BLaER1 treated with 17β-estradiol and CSF1 and Interleukin-3, amounts not matched to agents 10 nM and 100 nM (cell line): Measurements from ENCODE around the gene C20orf141.
A peak's percentile ranks its signal among the peaks of the same experiment; 100 is the strongest.
"Not testable (repeated sequence)": the region's sequence is repeated elsewhere in the genome, so short reads cannot be mapped to it uniquely, and the experiment has no call there.

Experiments used
- H3K27ac ChIP-seq, 11 experiments: shearing (Covaris generic); formaldehyde crosslinking; 2 replicates each; pipeline ENCODE4 v1.8.1; 2022
- H3K27me3 ChIP-seq, 11 experiments: shearing (Covaris generic); formaldehyde crosslinking; 2 replicates each; pipeline ENCODE4 v1.8.1; 2022
- H3K36me3 ChIP-seq, 11 experiments: shearing (Covaris generic); formaldehyde crosslinking; 2 replicates each; pipeline ENCODE4 v1.8.1; 2022
- H3K4me1 ChIP-seq, 10 experiments: shearing (Covaris generic); formaldehyde crosslinking; 2 replicates each; pipeline ENCODE4 v1.8.1; 2022
- H3K4me2 ChIP-seq, 11 experiments: shearing (Covaris generic); formaldehyde crosslinking; 2 replicates each; pipeline ENCODE4 v1.8.1; 2022
- H3K4me3 ChIP-seq, 10 experiments: shearing (Covaris generic); formaldehyde crosslinking; 2 replicates each; pipeline ENCODE4 v1.8.1; 2022
- H3K9ac ChIP-seq, 11 experiments: shearing (Covaris generic); formaldehyde crosslinking; 2 replicates each; pipeline ENCODE4 v1.8.1; 2022
- H3K9me3 ChIP-seq, 11 experiments: shearing (Covaris generic); formaldehyde crosslinking; replicated peaks in 1 of 11; 2 replicates each; pipeline ENCODE4 v1.8.1; 2022
- H4K20me1 ChIP-seq, 11 experiments: shearing (Covaris generic); formaldehyde crosslinking; 2 replicates each; pipeline ENCODE4 v1.8.1; 2022
- Cebpa-rat ChIP-seq, 11 experiments: shearing (Covaris generic); IDR thresholded peaks; 2 replicates each; pipeline ENCODE4 v1.8.1; 2022

Gene C20orf141

GRCh38 chr20:2814587-2815051 lies at the start of gene C20orf141:
TSS of gene C20orf141 (plus strand) at chr20:2814987. CDS start at chr20:2815185, 198 bp downstream.
- Histone ChIP-seq H3K4me1 (peaks cover 15 to 38% (median 26%) of the 10 kb centered on the region in 10 experiments), H3K4me2 (peak within 1 kb of the TSS; percentile 48 to 82 (median 70)), H3K36me3 (no peaks in the 10 kb centered on the region), H3K9me3 (peaks cover 0 to 19% (median 13%) of the 10 kb centered on the region in 11 experiments; a peak in 19 of 22 replicates), H3K27ac (peak within 1 kb of the TSS in 4 of 11 experiments; percentile 17 to 41 (median 18); a peak in 6 of 22 replicates), H4K20me1 (no peaks in the 10 kb centered on the region), H3K4me3 (no peak within 1 kb of the TSS), H3K9ac (peak within 1 kb of the TSS in 4 of 11 experiments; percentile 9 to 30 (median 18); a peak in 4 of 22 replicates), H3K27me3 (no peaks in the 10 kb centered on the region)
- no peak for TF ChIP-seq Cebpa-rat (IDR thresholded peaks at IDR 0.05)

DNA sequence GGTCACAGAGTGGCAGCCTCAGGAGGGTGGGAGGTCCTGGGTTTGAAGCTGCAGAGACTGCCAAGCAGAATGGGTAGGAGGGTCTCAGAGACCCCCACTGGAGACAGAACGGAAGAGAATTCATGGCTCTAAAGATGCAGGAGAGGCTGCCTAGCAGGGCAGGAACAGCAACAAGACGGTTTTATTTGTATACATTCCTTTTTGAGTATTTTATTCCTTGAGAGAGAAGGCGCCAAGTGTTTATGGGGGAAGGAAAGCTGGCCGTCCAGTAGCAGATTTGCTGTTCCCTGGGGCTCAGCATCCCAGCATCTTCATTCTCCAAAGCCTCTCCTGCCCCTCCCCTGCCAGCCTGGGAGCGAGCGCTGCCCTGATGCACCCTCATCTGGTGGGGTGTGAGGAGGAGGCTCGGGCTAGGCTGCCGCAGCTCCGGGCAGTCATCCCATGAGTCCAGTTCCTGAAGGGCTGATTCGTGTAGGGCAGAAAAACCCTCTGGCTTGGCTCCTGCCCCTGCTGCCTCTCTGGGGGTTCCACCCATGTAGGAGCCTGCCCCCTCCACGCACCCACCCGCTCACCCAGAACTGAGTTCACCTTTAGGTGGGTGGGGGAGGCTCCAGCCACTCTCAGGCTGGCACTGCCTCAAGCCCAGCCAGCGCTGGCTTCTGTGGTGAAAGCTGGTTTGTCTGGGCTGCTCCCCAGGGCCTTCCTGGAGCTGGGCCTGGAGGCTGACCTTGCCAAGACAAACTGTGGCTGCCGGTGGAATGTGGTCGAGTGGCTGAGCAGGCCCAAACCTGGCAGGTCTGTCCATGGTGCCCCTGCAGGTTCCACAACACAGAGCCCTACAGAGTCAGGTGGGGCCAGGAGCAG lies 46.8 kb upstream of the C20orf141 start:
- H3K27ac ChIP-seq = no peak overlapping the region
- H3K4me3 ChIP-seq = no peak overlapping the region
- no peak overlapping the region for H3K9ac ChIP-seq
- peak overlapping the region in 3 of 11 experiments; percentile 1 to 18 (median 12); a peak in 1 of 22 replicates for H3K4me2 ChIP-seq
- H3K36me3 ChIP-seq = no peaks in the 10 kb centered on the region
- TF ChIP-seq Cebpa-rat (IDR thresholded peaks at IDR 0.05) = no peak
- no peaks in the 10 kb centered on the region for H3K9me3 ChIP-seq
- peaks cover 0 to 15% (median 10%) of the 10 kb centered on the region in 10 experiments; a peak in 12 of 20 replicates for H3K4me1 ChIP-seq
- H3K27me3 ChIP-seq = no peaks in the 10 kb centered on the region
- H4K20me1 ChIP-seq = no peaks in the 10 kb centered on the region

DNA sequence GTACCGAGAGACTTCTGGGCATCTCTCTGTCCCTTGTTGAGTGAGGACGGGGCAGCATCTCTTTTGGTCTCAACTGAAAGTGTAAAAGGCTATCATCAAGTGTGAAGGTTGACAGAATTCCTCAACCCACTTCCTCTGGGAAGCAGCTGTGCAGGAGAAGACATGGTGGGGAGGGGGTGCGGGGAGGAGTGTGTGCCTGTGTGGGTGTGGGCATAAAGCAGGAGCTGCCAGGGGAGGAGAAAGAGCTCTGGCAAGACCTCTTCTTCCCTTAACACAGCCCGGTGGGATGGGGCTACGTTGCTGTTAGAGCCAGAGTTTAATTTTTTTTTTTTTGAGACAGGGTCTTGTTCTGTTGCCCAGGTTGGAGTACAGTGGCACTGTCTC lies 46.2 kb upstream of the C20orf141 start:
- peak overlapping the region in 3 of 11 experiments; percentile 1 to 18 (median 12); a peak in 1 of 22 replicates for H3K4me2 ChIP-seq
- H4K20me1 ChIP-seq = no peaks in the 10 kb centered on the region
- no peak overlapping the region for H3K4me3 ChIP-seq
- no peak overlapping the region for H3K27ac ChIP-seq
- no peak overlapping the region for H3K9ac ChIP-seq
- H3K4me1 ChIP-seq = peaks cover 0 to 15% (median 10%) of the 10 kb centered on the region in 10 experiments; a peak in 12 of 20 replicates
- no peak for TF ChIP-seq Cebpa-rat (IDR thresholded peaks at IDR 0.05)
- no peaks in the 10 kb centered on the region for H3K36me3 ChIP-seq
- no peaks in the 10 kb centered on the region for H3K27me3 ChIP-seq
- H3K9me3 ChIP-seq = no peaks in the 10 kb centered on the region

- not testable (repeated sequence) for H3K4me2 ChIP-seq, H3K27ac ChIP-seq, H3K9ac ChIP-seq
Observed at GRCh38 chr20:2770091-2770490, 44.7 kb upstream of the C20orf141 start.

GRCh38 chr20:2771631-2772080 lies 43.1 kb upstream of the C20orf141 start:
- Histone ChIP-seq H3K9ac (no peak overlapping the region), H3K4me1 (peaks cover 0 to 15% (median 10%) of the 10 kb centered on the region in 10 experiments; a peak in 12 of 20 replicates), H3K9me3 (peaks cover 7 to 18% (median 12%) of the 10 kb centered on the region in 11 experiments; a peak in 19 of 22 replicates), H4K20me1 (no peaks in the 10 kb centered on the region), H3K4me2 (peak overlapping the region in 9 of 11 experiments; percentile 19 to 55 (median 35); a peak in 13 of 22 replicates), H3K36me3 (no peaks in the 10 kb centered on the region), H3K27ac (no peak overlapping the region), H3K27me3 (no peaks in the 10 kb centered on the region), H3K4me3 (no peak overlapping the region)
- TF ChIP-seq Cebpa-rat (IDR thresholded peaks at IDR 0.05) = no peak

More at GRCh38 chr20:2770091-2770490, 44.7 kb upstream of the C20orf141 start:
- peaks cover 0 to 15% (median 10%) of the 10 kb centered on the region in 10 experiments; a peak in 12 of 20 replicates for H3K4me1 ChIP-seq
- H3K27me3 ChIP-seq, H3K36me3 ChIP-seq, H4K20me1 ChIP-seq, H3K4me3 ChIP-seq, H3K9me3 ChIP-seq: not testable (repeated sequence)

GRCh38 chr20:2773812-2774211 lies 41.0 kb upstream of the C20orf141 start:
- H3K36me3 ChIP-seq = no peaks in the 10 kb centered on the region
- peaks cover 0 to 18% (median 7%) of the 10 kb centered on the region in 10 experiments; a peak in 12 of 20 replicates for H3K4me1 ChIP-seq
- H3K27ac ChIP-seq = no peak overlapping the region
- H3K9ac ChIP-seq = no peak overlapping the region
- no peak overlapping the region for H3K4me3 ChIP-seq
- no peak for TF ChIP-seq Cebpa-rat (IDR thresholded peaks at IDR 0.05)
- no peaks in the 10 kb centered on the region for H4K20me1 ChIP-seq
- no peak overlapping the region for H3K4me2 ChIP-seq
- H3K27me3 ChIP-seq = no peaks in the 10 kb centered on the region
- H3K9me3 ChIP-seq = peaks cover 7 to 19% (median 12%) of the 10 kb centered on the region in 11 experiments; a peak in 19 of 22 replicates

GRCh38 chr20:2775139-2775538 lies 39.6 kb upstream of the C20orf141 start:
- no peak for TF ChIP-seq Cebpa-rat (IDR thresholded peaks at IDR 0.05)
- Histone ChIP-seq H3K4me3 (no peak overlapping the region), H3K4me2 (no peak overlapping the region), H4K20me1 (no peaks in the 10 kb centered on the region), H3K9ac (no peak overlapping the region), H3K36me3 (no peaks in the 10 kb centered on the region), H3K4me1 (peaks cover 0 to 23% (median 9%) of the 10 kb centered on the region in 10 experiments; a peak in 12 of 20 replicates), H3K9me3 (peaks cover 7 to 19% (median 12%) of the 10 kb centered on the region in 11 experiments; a peak in 19 of 22 replicates), H3K27me3 (no peaks in the 10 kb centered on the region), H3K27ac (no peak overlapping the region)

- no peak overlapping the region for H3K4me3 ChIP-seq
- peak overlapping the region in 5 of 11 experiments; percentile 2 to 46 (median 44); a peak in 5 of 22 replicates for H3K4me2 ChIP-seq
- peaks cover 7 to 19% (median 12%) of the 10 kb centered on the region in 11 experiments; a peak in 19 of 22 replicates for H3K9me3 ChIP-seq
- peaks cover 0 to 14% (median 2%) of the 10 kb centered on the region in 10 experiments; a peak in 8 of 20 replicates for H3K4me1 ChIP-seq
- no peaks in the 10 kb centered on the region for H4K20me1 ChIP-seq
- H3K27ac ChIP-seq = peak overlapping the region in 3 of 11 experiments; percentile 47 to 61 (median 56); a peak in 5 of 22 replicates
- H3K9ac ChIP-seq = peak overlapping the region in 1 of 11 experiments; percentile 40; a peak in 2 of 22 replicates
- H3K27me3 ChIP-seq = no peaks in the 10 kb centered on the region
- no peaks in the 10 kb centered on the region for H3K36me3 ChIP-seq
- TF ChIP-seq Cebpa-rat (IDR thresholded peaks at IDR 0.05) = no peak
Observed at GRCh38 chr20:2778602-2779321, 36.0 kb upstream of the C20orf141 start.
